WERI-Rb-1 (cell line): ENCODE measurements around the gene CCT8.

Experiments used
- DNase-seq: peaks from one replicate; pipeline ENCODE4 v3.0.0-alpha.2; 2020
- H3K27ac ChIP-seq: fragments of 250-450 bp; sonication (Bioruptor Pico); 2 replicates; pipeline ENCODE4 v1.5.1; 2020; ENCODE audit warnings: mild to moderate bottlenecking, moderate library complexity
- H3K27me3 ChIP-seq: fragments of 250-450 bp; sonication (Bioruptor Pico); 2 replicates; pipeline ENCODE4 v1.5.1; 2021; ENCODE audit warnings: mild to moderate bottlenecking, low read depth, moderate library complexity; ENCODE audit not compliant: insufficient read depth, severe bottlenecking
- H3K36me3 ChIP-seq: fragments of 250-450 bp; sonication (Bioruptor Pico); 2 replicates; pipeline ENCODE4 v1.5.1; 2020; ENCODE audit warnings: mild to moderate bottlenecking, moderate library complexity
- H3K4me3 ChIP-seq: 2 replicates; pipeline ENCODE4 v1.5.1; 2011; ENCODE audit warnings: low read depth, mild to moderate bottlenecking, control low read depth, low read length
- H3K9me3 ChIP-seq: fragments of 250-450 bp; sonication (Bioruptor Pico); 2 replicates; pipeline ENCODE4 v1.5.1; 2021; ENCODE audit warnings: mild to moderate bottlenecking, moderate library complexity; ENCODE audit not compliant: severe bottlenecking
- TF ChIP-seq, protein P1 (sequence below): IDR thresholded peaks from 2 replicates; pipeline ENCODE4 v1.5.1; 2011; ENCODE audit warnings: low read depth, mild to moderate bottlenecking, control low read depth, inconsistent platforms, low read length

The CCT8 gene

DNA sequence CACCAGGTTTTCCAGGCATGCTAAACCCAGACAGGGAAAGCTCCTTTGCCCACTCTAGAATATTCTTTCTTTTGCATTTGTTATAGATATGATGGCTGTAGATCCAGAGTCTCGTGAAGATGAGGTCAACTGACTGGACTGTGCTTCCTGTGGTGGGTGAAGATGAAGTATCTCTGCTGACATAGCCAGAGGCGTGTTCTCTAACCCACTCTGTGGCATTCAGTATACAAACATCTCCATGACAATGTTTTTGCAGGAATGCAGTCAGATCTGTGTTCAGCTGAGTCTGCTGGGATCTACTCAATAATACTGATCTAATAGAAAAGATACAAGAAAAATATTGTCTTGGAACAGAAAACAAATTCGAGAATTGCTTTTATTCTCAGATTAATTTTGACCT lies 65.6 kb downstream of the CCT8 start:
- H3K27ac ChIP-seq: no peak overlapping the region
- H3K4me3 ChIP-seq: no peak overlapping the region
- TF ChIP-seq, protein P1, sequence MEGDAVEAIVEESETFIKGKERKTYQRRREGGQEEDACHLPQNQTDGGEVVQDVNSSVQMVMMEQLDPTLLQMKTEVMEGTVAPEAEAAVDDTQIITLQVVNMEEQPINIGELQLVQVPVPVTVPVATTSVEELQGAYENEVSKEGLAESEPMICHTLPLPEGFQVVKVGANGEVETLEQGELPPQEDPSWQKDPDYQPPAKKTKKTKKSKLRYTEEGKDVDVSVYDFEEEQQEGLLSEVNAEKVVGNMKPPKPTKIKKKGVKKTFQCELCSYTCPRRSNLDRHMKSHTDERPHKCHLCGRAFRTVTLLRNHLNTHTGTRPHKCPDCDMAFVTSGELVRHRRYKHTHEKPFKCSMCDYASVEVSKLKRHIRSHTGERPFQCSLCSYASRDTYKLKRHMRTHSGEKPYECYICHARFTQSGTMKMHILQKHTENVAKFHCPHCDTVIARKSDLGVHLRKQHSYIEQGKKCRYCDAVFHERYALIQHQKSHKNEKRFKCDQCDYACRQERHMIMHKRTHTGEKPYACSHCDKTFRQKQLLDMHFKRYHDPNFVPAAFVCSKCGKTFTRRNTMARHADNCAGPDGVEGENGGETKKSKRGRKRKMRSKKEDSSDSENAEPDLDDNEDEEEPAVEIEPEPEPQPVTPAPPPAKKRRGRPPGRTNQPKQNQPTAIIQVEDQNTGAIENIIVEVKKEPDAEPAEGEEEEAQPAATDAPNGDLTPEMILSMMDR: no peak
- H3K9me3 ChIP-seq: no peaks in the 10 kb centered on the region
- H3K27me3 ChIP-seq: no peaks in the 10 kb centered on the region
- no peak for DNase-seq
- H3K36me3 ChIP-seq: peaks cover 3% of the 10 kb centered on the region; the same call in 1 of the 2 replicates

DNA sequence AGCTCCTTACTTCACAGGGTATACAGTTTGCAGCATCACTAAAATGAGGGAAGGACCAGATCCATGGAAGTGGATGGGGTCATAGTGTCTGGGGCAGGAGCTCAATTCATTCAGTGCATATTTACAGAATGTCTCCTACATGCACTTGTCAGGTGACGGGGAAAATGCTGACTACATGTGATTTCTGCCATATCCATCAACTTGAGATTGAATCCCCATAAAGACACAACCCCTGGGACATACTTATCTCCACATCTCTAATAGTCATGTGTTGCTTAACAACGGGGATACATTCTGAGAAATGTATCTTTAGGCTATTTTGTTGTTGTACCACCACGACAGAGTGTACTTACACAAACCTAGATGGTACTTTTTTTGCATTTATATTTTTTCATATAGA lies 66.3 kb downstream of the CCT8 start:
- H3K4me3 ChIP-seq: no peak overlapping the region
- no peaks in the 10 kb centered on the region for H3K9me3 ChIP-seq
- H3K27ac ChIP-seq: no peak overlapping the region
- no peak for DNase-seq
- TF ChIP-seq, protein P1: no peak
- no peaks in the 10 kb centered on the region for H3K27me3 ChIP-seq
- peaks cover 3% of the 10 kb centered on the region; the same call in 1 of the 2 replicates for H3K36me3 ChIP-seq
